HG03025 (cell line): Measurements from ENCODE around the gene SIRT4.
"Not testable (repeated sequence)": the region's sequence is repeated elsewhere in the genome, so short reads cannot be mapped to it uniquely, and the experiment has no call there.

Experiments
- ATAC-seq: cut with Tn5 transposase; IDR thresholded peaks from one replicate; pipeline ENCODE4 v1.9.1; 2021; ENCODE audit warnings: mild to moderate bottlenecking, moderate library complexity; ENCODE audit not compliant: unreplicated experiment, low FRiP score

Gene SIRT4

DNA sequence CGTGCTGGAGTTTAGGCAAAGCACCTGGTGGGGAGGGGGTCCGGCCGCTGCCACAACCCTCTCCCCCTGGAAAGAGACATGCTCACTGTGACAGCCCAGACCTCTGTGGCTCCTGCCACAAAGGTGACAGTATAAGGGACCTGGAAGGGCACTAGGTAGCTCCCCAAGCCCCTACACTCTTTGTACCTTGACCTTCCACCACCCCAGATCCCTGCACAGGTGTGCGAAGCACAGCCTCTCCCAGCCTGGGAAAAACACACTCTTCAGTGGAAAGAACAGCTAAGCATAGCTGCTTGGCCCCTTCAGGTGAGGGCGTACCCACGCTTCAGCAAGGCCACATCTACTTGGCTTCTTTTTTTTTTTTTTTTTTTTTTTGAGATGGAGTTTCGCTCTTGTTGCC is 30.4 kb downstream of the SIRT4 start:
- ATAC-seq = no peak

GRCh38 chr12:120335447-120335846 is 33.3 kb downstream of the SIRT4 start:
- not testable (repeated sequence) for ATAC-seq

GRCh38 chr12:120336392-120336791 is 34.3 kb downstream of the SIRT4 start:
- not testable (repeated sequence) for ATAC-seq

DNA sequence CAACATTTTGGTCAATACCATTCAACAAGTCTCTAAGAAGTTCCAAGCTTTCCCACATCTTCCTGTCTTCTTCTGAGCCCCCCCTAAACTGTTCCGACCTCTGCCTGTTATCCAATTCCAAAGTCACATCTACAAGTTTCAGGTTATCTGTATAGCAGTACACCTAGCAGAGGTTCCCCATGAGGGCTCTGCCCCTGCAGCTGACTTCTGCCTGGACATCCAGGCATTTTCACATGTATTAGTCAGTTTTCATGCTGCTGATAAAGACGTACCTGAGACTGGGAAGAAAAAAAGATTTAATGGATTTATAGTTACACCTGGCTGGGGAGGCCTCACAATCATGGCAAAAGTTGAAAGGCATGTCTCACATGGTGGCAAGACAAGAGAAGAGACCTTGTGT is 35.6 kb downstream of the SIRT4 start:
- ATAC-seq = no peak

DNA sequence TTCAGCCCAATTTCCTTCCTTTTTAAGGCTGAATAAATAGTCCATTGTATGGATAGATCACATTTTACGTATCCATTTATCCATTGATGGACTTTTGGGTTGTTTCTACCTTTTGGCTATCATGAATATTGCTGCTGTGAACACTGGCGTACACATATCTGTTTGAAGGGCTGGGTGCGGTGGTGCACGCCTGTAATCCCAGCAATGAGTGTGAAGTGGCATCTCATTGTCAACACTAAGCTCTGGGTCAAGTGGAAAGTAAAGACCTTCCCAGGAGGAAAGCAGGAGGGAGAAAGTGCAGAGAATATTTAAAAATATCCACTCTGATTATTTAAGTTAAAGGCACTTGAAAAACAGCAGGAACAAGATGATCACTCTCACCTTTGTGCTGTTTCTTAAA is 37.1 kb downstream of the SIRT4 start:
- no peak for ATAC-seq

GRCh38 chr12:120342175-120343038 is 40.3 kb downstream of the SIRT4 start:
- ATAC-seq = no peak

GRCh38 chr12:120343039-120343537 is 41.0 kb downstream of the SIRT4 start:
- no peak for ATAC-seq

GRCh38 chr12:120343692-120344091 is 41.6 kb downstream of the SIRT4 start:
- no peak for ATAC-seq

- no peak for ATAC-seq
These were observed 43.9 kb downstream of the SIRT4 start for GRCh38 chr12:120346031-120346430.

DNA sequence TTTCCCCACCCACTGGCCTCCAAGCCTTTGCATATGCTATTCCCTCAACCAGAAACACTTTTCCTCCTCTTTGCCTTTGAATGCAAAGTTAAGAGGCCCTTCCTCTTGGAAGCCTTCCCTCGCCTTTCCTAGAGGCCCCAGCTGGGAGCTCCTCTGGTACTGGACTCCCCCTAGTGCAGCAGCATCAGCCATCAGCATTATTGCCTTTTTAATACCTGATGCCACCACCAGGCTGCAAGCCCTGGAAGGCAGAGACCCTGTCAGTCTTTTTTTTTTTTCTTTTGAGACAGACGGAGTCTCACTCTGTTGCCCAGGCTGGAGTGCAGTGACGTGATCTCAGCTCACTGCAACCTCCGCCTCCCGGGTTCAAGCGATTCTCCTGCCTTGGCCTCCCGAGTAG is 44.6 kb downstream of the SIRT4 start:
- no peak for ATAC-seq

DNA sequence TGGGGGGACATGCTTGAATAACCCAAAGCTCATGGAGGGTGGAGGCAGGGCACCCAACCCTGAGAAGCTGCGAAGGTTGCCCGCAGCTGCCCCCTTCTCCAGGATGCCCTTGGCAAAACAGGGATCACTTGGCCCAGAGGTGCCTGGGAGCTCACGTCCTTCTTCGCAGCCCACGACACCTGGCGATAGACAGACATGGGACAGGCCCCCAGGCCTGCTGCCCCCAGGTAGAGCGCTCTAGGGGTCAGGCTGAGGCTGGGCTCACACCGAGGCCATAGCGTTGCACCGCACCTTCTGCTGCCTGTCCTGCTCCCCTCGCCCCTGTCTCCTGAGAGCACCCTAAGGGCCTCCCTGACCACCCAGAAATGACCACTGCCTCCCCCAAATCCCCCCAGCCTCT is 45.6 kb downstream of the SIRT4 start:
- no peak for ATAC-seq

DNA sequence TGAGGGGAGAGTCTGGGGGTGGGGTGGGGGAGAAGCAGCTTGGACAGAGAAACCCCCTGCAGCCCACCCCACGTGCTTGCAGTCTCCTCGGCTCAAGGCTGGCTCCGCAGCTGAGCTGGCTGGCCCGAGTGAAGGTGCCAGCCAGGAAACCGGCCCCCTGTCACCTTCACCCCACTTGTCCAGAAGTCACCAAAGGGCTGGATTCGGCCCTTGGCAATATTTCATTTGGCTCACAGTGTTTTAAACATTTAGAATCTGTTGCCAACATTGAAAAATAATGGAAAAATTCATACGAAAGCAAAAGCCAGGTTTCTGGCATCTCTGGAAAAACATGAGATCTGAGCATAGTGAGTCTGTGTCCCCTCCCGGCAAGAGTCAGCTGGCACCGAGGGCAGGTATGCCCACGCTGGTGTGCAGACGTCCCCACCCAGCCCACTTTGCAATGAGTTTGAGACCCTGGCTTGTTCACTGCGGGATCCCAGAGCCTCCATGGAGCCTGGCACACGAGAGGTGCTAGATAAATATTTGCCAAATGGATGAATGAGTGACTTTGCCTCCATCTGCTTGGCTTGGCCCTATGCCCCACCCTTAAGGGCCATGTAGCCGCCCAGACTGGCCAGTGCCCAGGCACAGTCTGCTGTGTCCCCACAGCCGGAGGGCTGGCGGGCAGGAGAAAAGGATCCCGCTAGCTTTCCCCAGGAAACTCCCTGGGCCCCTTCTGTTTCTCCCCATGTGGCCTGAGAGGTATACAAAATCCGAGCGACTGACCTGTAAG is 48.6 kb downstream of the SIRT4 start:
- ATAC-seq = no peak

- ATAC-seq = no peak
These were observed 50.0 kb downstream of the SIRT4 start for GRCh38 chr12:120352117-120352516.

GRCh38 chr12:120353136-120353535 is 51.0 kb downstream of the SIRT4 start:
- no peak for ATAC-seq

DNA sequence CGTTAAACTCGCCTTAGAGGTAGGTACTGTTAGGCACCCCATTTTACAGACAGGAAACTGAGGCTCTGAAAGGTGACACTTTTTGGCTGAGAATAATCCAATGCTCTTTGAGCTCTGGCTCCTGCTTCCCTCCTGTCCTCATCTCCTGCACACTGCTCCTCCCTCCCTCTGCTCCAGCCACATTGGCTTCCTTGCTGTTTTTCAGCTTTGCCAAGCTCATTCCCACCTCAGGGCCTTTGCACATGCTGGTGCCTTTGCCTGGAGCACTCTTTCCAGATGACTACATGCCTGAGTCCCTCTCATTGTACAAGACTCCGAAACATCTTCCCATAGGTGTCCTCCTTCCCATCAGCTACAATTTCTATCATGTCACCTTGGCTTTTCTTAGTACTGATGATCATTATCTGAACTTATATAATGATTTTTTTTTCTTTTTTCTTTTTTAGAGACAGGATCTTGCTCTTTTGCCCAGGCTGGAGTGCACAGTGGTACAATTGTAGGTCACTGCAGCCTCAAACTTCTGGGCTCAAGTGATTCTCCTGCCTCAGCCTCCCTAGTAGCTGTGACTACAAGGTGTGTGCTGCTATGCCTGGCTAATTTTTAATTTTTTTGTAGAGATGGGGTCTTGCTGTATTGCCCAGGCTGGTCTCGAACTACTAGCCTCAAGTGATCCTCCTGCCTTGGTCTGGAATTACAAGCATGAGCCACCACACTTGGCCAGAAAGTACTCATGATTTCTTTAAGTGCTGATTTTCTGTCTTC is 51.6 kb downstream of the SIRT4 start:
- ATAC-seq = no peak

DNA sequence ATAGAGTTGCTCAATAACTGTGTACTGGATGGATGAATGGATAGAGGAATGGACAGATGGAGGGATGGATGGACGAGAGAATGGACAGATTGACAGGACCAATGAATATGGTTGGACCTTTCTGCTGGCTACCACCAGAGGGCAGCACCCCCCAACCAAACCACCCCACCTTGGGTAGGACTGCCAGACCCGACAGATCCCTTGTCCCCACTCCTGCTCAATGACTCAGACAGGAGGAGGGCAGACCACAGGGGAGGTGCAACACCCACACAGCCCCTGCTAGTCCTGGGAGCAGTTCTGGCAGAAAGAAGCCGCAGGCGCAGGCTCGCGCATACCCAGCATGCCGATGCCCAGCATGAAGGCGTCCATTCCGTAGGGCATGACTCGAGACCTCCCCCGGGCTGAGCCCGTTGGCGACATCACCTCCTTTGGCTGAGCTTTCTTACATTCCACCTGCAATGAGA is 54.5 kb downstream of the SIRT4 start:
- ATAC-seq = no peak

DNA sequence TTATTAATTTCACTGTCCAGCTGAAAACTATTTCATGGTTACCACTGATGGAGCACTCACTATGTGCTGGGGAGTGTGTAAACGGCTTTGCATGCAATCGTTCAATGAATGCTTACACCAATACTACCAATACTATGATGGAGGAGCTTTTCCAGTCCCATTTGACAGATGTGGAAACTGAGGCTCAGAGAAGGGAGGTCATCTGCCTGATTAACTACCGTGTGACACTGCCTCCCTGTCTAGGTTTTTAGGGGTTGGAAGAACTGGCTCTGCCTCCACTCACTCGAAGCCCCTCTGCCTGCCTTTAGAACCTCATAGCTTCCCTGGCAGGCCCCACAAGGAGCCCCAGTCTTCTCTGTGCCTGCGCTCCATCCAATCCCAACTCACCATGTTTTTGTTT is 55.0 kb downstream of the SIRT4 start:
- no peak for ATAC-seq

- ATAC-seq = no peak
These were observed 56.4 kb downstream of the SIRT4 start for GRCh38 chr12:120358412-120359100.

GRCh38 chr12:120359128-120359527 is 57.0 kb downstream of the SIRT4 start:
- ATAC-seq = no peak
